Thymus (tissue), 14 donors: ENCODE data around the gene PLEKHA6. TPM values are rescaled to one million over a fixed set of nuclear protein-coding genes. Genes with fewer than 3 reads are reported as not detected.

Experiments
- DNase-seq, 9 donors: peaks; one replicate each; pipeline ENCODE4 v3.0.0-alpha.2; 2013; ENCODE audit warnings: low spot score in 9 of 9, low read depth in 6 of 9, missing footprints in 1 of 9
- H3K27ac ChIP-seq, 2 donors: one replicate each; pipeline ENCODE4 v1.5.1; 2013; ENCODE audit warnings: control low read depth in 1 of 2, low read depth in 1 of 2, low read length in 1 of 2, mild to moderate bottlenecking in 1 of 2, moderate library complexity in 1 of 2
- H3K27me3 ChIP-seq, 2 donors: one replicate each; pipeline ENCODE4 v1.5.1; 2013; ENCODE audit warnings: low read length in 1 of 2; ENCODE audit not compliant: control insufficient read depth in 2 of 2, insufficient read depth in 1 of 2
- H3K36me3 ChIP-seq, 2 donors: one replicate each; pipeline ENCODE4 v1.5.1; 2013; ENCODE audit warnings: low read length in 1 of 2, mild to moderate bottlenecking in 1 of 2, moderate library complexity in 1 of 2; ENCODE audit not compliant: control insufficient read depth in 2 of 2, insufficient read depth in 2 of 2
- H3K4me1 ChIP-seq, 2 donors: one replicate each; pipeline ENCODE4 v1.5.1; 2013; ENCODE audit warnings: low read length in 2 of 2; ENCODE audit not compliant: control insufficient read depth in 2 of 2, insufficient read depth in 2 of 2
- H3K4me3 ChIP-seq, 2 donors: one replicate each; pipeline ENCODE4 v1.5.1; 2013; ENCODE audit warnings: low read length in 2 of 2, control low read depth in 1 of 2, mild to moderate bottlenecking in 1 of 2
- H3K9me3 ChIP-seq, 2 donors: one replicate each; pipeline ENCODE4 v1.5.1; 2013; ENCODE audit warnings: low read length in 1 of 2, mild to moderate bottlenecking in 1 of 2; ENCODE audit not compliant: control insufficient read depth in 2 of 2, insufficient read depth in 1 of 2
- WGBS: extraction: QIAGEN DNeasy Blood & Tissue Kit; methylation state at CpG from one replicate; pipeline ENCODE4 v1.1.7; 2013; 5-methylcytosine and 5-hydroxymethylcytosine counted together
- long read RNA-seq, 10 donors: transcript quantifications; one replicate each; lab custom pipeline, GENCODE V29; 2026
- polyA plus RNA-seq: library from polyadenylated mRNA; stranded (reverse); fragments of 200-250 nt; gene quantifications from one replicate; pipeline ENCODE4 v1.2.3, GENCODE V29; 2013
- total RNA-seq: library from RNA; stranded (reverse); fragments of 120-200 nt; gene quantifications from one replicate; pipeline ENCODE4 v1.2.4, GENCODE V29; 2013
- donor health status: healthy.

PLEKHA6 gene, protein sequence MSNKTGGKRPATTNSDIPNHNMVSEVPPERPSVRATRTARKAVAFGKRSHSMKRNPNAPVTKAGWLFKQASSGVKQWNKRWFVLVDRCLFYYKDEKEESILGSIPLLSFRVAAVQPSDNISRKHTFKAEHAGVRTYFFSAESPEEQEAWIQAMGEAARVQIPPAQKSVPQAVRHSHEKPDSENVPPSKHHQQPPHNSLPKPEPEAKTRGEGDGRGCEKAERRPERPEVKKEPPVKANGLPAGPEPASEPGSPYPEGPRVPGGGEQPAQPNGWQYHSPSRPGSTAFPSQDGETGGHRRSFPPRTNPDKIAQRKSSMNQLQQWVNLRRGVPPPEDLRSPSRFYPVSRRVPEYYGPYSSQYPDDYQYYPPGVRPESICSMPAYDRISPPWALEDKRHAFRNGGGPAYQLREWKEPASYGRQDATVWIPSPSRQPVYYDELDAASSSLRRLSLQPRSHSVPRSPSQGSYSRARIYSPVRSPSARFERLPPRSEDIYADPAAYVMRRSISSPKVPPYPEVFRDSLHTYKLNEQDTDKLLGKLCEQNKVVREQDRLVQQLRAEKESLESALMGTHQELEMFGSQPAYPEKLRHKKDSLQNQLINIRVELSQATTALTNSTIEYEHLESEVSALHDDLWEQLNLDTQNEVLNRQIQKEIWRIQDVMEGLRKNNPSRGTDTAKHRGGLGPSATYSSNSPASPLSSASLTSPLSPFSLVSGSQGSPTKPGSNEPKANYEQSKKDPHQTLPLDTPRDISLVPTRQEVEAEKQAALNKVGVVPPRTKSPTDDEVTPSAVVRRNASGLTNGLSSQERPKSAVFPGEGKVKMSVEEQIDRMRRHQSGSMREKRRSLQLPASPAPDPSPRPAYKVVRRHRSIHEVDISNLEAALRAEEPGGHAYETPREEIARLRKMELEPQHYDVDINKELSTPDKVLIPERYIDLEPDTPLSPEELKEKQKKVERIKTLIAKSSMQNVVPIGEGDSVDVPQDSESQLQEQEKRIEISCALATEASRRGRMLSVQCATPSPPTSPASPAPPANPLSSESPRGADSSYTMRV
- total RNA-seq: 0.47 TPM
- polyA plus RNA-seq: 1.4 TPM
- long read RNA-seq, donor 1: 0 reads
- long read RNA-seq, donor 2: 0 reads
- long read RNA-seq, donor 3: 0 reads
- long read RNA-seq, donor 4: 0 reads
- long read RNA-seq, donor 5: 0 reads
- long read RNA-seq, donor 6: 0 reads
- long read RNA-seq, donor 7: 0 reads
- long read RNA-seq, donor 8: 0 reads
- long read RNA-seq, donor 9: 0 reads
- long read RNA-seq, donor 10: 0 reads

DNA sequence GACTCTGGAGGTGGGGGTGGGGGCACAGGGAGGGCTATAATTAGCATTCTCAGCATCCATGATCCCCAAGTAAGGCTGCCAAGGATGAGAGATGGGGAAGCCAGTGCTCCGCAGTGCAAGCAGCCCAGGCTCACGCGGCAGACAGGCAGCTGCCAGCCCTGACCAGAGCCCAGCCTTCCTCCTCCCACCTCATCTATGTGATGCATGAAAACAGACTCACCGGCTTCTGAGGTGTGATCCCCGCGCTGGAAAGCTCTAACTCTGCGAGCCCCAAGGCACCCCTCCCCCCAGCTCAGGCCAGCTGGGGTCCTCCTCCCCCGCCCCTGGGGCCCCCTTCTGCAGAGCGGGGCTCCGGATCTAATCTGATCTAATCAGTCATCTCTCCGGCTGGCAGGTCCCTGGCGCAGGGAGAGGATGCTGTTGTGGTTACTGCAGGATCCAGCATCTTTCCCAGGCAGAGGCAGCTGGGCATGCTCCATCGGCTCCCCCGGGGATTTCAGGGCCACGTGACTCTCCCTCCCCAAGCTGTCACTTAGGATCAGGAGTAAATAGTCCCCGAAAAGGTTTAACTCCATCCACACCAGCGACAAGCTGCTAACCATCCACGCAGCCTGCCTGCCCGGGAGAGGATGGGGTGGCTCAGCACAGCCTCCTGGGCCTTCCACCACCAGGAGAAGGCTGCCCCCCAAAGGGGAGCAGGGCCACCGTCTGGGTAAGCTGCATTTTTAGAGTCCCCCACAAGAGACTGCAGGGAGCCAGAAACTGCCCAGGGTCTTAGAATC lies at the start of gene PLEKHA6:
PLEKHA6 (minus strand) TSS at position 456 of the 782 bp plus-strand sequence. CDS start 86,202 bp downstream, outside the sequence.
- no peak within 1 kb of the TSS for H3K27ac ChIP-seq
- WGBS: 3% methylated on average over 20 of the region's 20 CpGs
- no peaks in the 10 kb centered on the region for H3K36me3 ChIP-seq
- peak in 1 of 9 donors; percentile 51 for DNase-seq
- peaks cover 0 to 11% of the 10 kb centered on the region in 2 donors for H3K27me3 ChIP-seq
- H3K4me3 ChIP-seq: no peak within 1 kb of the TSS
- peaks cover 4 to 27% of the 10 kb centered on the region in 2 donors for H3K4me1 ChIP-seq
- H3K9me3 ChIP-seq: no peaks in the 10 kb centered on the region

DNA sequence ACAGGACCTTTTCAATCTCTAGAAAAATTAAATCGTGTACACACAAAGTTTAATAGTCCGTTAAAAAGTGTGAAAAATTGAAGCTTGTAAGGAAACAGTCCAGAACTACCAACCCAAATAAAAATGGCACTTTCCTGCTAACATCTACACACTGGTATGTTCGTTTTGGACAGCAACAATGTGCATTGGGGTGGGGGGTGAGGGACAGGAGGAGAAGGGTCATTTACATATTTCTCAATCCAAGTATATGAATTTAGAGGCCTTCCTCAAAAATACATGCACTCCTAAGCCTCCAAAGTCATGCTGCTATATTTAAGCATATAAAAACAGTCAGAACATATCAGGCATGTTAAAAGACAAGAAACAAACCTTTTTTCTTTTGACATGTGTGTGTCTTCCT lies 49.4 kb upstream of the PLEKHA6 start:
- no peak for DNase-seq
- Histone ChIP-seq H3K27ac (peak overlapping the region in 1 of 2 donors; percentile 27), H3K4me3 (peak overlapping the region; percentile 79 to 98), H3K27me3 (no peaks in the 10 kb centered on the region), H3K36me3 (peaks cover 9 to 23% of the 10 kb centered on the region in 2 donors), H3K4me1 (peaks cover 2 to 11% of the 10 kb centered on the region in 2 donors), H3K9me3 (no peaks in the 10 kb centered on the region)
- WGBS: 1% methylated on average over 3 of the region's 3 CpGs

DNA sequence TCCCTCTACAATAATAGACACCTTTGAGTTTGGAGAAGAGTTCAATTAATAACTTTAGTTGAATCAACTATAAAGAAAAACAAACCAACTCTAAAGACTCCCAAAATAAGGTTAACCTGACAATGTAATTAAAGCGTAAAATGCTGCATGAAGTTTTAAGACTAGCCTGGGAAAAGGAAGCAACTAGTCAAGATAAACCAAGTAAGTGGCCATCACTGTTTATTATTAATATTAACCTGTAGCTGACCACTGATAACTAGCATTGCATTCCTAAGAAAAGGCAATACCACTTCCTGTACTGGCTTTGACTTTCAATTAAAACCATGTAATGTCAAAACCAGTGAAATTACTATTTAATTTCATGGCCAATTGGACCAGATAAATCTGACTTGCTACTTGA lies 48.9 kb upstream of the PLEKHA6 start:
- no peak for DNase-seq
- H3K9me3 ChIP-seq: no peaks in the 10 kb centered on the region
- H3K36me3 ChIP-seq: peaks cover 14 to 28% of the 10 kb centered on the region in 2 donors
- peak overlapping the region; percentile 79 to 98 for H3K4me3 ChIP-seq
- H3K27ac ChIP-seq: no peak overlapping the region
- H3K27me3 ChIP-seq: no peaks in the 10 kb centered on the region
- peaks cover 2 to 11% of the 10 kb centered on the region in 2 donors for H3K4me1 ChIP-seq
- 9% methylated on average over 1 of the region's 1 CpG for WGBS

GRCh38 chr1:204408074-204408507 lies 48.4 kb upstream of the PLEKHA6 start:
- Histone ChIP-seq H3K36me3 (peaks cover 14 to 29% of the 10 kb centered on the region in 2 donors), H3K27me3 (no peaks in the 10 kb centered on the region), H3K9me3 (no peaks in the 10 kb centered on the region), H3K4me3 (peak overlapping the region; percentile 79 to 98), H3K4me1 (peaks cover 2 to 11% of the 10 kb centered on the region in 2 donors), H3K27ac (no peak overlapping the region)
- DNase-seq: peak in 1 of 9 donors; percentile 56
- under 1% methylated on average over 2 of the region's 2 CpGs for WGBS

GRCh38 chr1:204407295-204407971 lies 47.7 kb upstream of the PLEKHA6 start:
- WGBS: 3% methylated on average over 3 of the region's 3 CpGs
- peaks cover 2 to 9% of the 10 kb centered on the region in 2 donors for H3K4me1 ChIP-seq
- H3K27ac ChIP-seq: no peak overlapping the region
- no peak for DNase-seq
- H3K9me3 ChIP-seq: no peaks in the 10 kb centered on the region
- no peaks in the 10 kb centered on the region for H3K27me3 ChIP-seq
- H3K4me3 ChIP-seq: peak overlapping the region; percentile 79 to 98
- peaks cover 19 to 35% of the 10 kb centered on the region in 2 donors for H3K36me3 ChIP-seq

GRCh38 chr1:204406621-204407020 lies 46.9 kb upstream of the PLEKHA6 start:
- Histone ChIP-seq H3K9me3 (no peaks in the 10 kb centered on the region), H3K36me3 (peaks cover 21 to 38% of the 10 kb centered on the region in 2 donors), H3K4me3 (peak overlapping the region; percentile 45 to 98), H3K4me1 (peaks cover 2 to 5% of the 10 kb centered on the region in 2 donors), H3K27ac (no peak overlapping the region), H3K27me3 (no peaks in the 10 kb centered on the region)
- DNase-seq: no peak
- 73% methylated on average over 4 of the region's 4 CpGs for WGBS

GRCh38 chr1:204405988-204406387 lies 46.3 kb upstream of the PLEKHA6 start:
- no peak overlapping the region for H3K27ac ChIP-seq
- no peak for DNase-seq
- H3K4me3 ChIP-seq: no peak overlapping the region
- H3K36me3 ChIP-seq: peaks cover 21 to 41% of the 10 kb centered on the region in 2 donors
- 80% methylated on average over 2 of the region's 2 CpGs for WGBS
- H3K27me3 ChIP-seq: no peaks in the 10 kb centered on the region
- no peaks in the 10 kb centered on the region for H3K9me3 ChIP-seq
- peaks cover 2 to 5% of the 10 kb centered on the region in 2 donors for H3K4me1 ChIP-seq
